D341Med (cell line): ENCODE data around the gene PDE3B.
"Not testable (repeated sequence)": the region's sequence is repeated elsewhere in the genome, so short reads cannot be mapped to it uniquely, and the experiment has no call there.

Source experiments
- DNase-seq: peaks from one replicate; pipeline ENCODE4 v3.0.0; 2012; ENCODE audit warnings: low spot score

The PDE3B gene

DNA sequence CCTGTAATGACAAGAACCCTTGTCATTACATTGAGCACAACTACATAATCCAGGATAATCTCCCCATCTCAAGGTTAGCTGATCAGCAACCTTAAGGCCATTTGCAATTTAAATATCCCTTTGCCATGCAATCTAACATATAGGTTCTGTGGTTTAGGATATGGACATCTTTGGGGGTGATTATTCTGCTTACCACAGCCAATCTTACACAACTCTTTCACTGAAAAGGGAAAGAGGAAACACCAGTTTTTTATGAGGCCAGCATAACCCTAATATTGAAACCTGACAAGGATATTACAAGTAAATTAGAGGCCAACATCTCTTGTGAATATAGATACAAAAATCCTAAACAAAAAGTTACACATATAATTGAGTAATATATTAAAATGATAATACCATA is 169.9 kb downstream of the PDE3B start:
- no peak for DNase-seq

GRCh38 chr11:14818779-14819178 is 175.2 kb downstream of the PDE3B start:
- DNase-seq: no peak

GRCh38 chr11:14819596-14819995 is 176.0 kb downstream of the PDE3B start:
- no peak for DNase-seq

DNA sequence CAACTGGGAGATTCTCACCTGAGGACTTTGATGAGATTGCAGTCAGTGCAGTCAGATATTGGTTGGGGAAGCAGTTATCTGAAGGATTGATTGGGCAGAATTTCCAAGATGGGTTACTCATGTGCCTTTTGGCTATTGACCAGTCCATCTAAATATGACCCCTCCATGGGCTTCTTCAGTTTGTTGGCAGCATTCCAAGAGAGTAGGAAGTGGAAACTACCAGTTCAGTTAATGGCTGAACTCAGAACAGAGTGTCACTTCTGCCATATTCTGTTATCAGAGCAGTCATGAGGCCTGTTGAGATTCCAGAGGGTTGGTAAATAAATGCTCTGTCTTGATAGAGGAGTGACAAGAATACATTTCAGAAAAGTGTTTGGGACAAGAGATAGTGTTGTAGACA is 177.4 kb downstream of the PDE3B start:
- no peak for DNase-seq

GRCh38 chr11:14826600-14826999 is 183.0 kb downstream of the PDE3B start:
- no peak for DNase-seq

DNA sequence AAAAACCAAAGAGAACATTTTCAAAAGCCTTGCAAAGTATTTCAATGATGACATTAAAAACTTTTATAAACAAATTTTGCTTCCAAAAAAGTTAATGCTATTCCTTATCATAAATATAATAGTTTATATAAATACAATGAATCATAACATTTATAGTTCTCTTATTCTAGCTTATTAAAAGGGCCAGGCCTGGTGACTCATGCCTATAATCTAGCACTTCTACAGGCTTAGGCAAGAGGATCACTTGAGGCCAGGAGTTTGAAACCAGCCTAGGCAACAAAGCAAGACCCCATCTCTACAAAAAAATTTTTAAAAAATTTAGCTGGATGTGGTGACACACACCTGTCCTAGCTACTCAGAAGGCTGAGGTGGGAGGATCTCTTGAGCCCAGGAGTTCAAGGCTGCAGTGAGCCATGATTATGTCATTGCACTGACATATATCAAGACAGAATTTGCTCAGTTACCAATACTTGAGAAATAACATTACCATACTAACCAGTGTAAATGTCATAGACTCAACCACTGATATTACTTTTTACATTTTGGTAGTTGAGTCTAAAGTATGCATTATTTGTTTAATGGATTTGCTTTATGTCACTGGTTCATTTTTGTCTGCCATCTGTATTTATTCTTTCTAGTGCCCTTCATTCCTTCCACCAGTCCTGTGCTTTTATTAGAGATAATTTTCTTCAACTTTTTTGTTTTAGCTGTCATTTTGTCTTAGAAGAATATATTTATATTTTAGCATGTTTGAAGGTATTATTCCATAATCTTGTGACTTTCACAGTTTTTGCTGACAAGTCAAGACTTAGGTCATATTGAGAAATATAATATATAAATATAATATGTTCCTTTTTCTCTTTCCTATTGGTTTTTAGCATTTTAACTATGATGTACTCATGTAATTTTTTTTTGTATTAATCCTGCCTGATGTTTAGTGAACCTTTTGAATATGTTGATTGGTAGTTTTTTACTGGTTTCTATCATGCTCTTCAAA is 192.2 kb downstream of the PDE3B start:
- DNase-seq: no peak

GRCh38 chr11:14842002-14842401 is 198.4 kb downstream of the PDE3B start:
- DNase-seq: no peak

DNA sequence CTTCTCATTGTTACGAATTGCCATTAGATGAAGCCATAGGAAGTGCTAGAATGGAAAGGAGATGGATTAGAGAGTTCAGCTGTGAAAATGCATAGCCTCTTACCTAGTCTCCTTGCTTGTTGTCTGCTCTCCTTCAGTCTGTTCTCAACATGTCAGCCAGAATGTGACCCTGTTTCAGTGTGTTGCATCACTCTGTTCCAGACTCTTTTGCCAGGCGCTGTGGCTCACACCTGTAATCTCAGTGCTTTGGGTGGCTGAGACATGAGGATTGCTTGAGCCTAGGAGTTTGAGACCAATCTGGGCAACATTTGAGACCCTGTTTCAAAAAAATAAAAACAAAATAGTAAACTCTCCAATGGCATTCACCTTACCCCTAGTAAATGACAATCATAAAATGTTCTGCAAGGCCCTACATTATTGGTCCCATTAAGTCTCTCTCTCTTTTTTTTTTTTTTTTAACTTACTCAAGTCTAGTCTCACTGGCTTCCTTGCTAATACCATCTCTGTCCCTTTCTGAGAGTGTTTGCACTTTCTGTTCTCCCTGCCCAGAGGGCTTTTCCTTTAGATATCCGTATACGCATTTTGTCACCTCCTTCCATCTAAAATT is 209.1 kb downstream of the PDE3B start:
- DNase-seq: no peak

GRCh38 chr11:14854057-14854456 is 210.5 kb downstream of the PDE3B start:
- DNase-seq: no peak

GRCh38 chr11:14855890-14856289 is 212.3 kb downstream of the PDE3B start:
- DNase-seq: no peak

GRCh38 chr11:14857621-14858020 is 214.0 kb downstream of the PDE3B start:
- DNase-seq: no peak

- no peak for DNase-seq
Measured at GRCh38 chr11:14858404-14858803, 214.8 kb downstream of the PDE3B start.

DNA sequence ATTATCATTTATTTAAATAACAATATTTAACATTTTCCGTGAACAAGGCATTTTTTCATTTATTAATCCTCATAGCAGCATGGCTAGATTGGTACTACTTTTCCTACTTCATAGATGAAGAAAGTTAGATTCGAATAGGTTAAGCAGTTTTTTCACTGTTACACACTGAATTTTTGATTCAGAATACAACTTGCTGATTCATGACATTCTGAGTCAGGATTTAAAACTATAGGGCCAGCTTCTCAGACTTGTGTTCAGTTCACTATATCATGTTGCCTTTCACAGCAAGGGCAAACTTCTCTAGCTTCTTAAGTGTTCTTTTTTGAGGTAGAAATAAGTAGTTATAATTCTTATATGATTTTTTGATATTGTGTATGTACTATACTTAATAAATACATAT is 216.9 kb downstream of the PDE3B start:
- DNase-seq: no peak

DNA sequence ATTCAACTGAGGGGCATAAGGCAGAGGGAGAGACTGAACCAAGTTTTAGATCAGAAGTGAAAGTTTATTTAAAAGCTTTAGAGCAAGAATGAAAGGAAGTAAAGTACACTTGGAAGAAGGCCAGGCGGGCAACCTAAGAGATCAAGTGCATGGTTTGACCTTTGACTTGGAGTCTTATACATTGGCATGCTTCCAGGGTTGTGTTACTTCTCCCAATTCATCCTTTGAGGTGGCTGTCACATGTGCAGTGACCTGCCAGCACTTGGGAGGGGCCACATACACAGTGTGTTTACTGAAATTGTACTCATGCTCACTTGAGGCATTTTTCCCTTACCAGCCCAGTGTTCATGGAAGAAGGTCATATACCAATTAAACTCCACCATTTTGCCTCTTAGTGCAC is 218.1 kb downstream of the PDE3B start:
- DNase-seq: no peak

GRCh38 chr11:14863775-14864174 is 220.2 kb downstream of the PDE3B start:
- DNase-seq: not testable (repeated sequence)

DNA sequence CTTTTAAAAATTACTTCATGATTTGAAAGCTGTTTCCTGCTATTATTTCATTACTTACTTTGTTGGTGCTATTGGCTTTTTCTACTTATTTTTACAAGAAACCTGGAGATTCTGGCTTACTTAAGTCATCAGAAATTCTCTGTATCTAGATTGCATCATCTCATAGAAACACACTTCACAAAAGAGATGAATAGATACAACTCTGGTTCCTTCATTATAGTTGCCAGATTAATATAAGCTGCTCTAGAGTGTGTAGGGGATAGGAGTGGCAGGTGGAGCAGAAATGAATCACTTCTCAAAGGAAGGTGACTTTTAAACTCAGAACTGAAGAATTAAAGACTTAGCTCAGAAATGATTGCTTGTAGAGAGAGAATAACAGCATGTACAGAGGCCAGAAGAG is 228.4 kb downstream of the PDE3B start:
- no peak for DNase-seq

- DNase-seq: no peak
Measured at GRCh38 chr11:14873632-14874031, 230.0 kb downstream of the PDE3B start.

DNA sequence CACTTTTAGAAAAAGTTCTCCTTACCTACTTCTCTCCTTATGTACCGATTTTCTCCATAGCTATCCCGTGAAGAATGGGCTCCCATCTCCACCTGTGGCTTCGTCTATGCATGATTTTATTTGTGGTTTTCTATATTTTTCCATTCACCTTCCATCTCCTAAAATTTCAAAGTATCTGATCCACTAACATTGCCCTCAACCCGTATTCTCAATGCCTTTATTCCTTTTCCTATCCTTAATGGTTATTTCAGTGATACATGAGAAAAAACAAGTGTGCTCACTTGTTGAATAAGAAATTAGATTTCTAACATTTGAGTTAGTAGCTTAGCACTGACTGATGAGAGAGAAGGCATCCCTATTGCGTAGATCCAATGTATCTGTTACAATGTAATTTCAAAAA is 231.6 kb downstream of the PDE3B start:
- no peak for DNase-seq

GRCh38 chr11:14881576-14882193 is 238.1 kb downstream of the PDE3B start:
- no peak for DNase-seq

GRCh38 chr11:14882196-14882595 is 238.6 kb downstream of the PDE3B start:
- no peak for DNase-seq

- DNase-seq: not testable (repeated sequence)
Measured at GRCh38 chr11:14883683-14884082, 240.1 kb downstream of the PDE3B start.

DNA sequence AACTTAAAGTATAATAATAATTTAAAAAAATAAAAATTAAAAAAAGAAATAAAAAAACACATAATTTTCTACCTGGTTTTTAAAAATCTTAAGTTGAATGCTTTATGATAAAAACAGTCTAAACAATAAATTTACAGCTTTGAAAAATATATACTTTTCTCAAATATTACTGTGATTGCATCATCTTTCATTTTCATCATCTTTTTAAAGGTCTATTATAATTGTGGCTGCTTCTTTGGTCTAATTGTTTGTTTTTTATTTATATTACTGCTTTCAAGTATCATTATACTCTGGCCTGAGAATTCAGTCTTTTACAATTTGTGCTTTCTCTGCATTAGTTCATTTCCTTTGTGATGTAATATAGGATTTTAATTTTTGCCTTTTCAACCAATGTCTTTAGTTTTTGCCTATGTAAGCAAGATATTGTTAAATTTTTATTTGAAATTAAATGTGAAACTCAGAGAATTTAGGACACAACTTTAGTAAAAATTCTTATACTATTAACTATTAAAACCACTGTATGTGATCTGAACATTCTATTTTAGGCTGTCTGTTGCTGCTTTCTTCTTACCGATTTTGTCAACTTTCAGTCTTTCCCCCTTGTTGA is 241.2 kb downstream of the PDE3B start:
- no peak for DNase-seq

DNA sequence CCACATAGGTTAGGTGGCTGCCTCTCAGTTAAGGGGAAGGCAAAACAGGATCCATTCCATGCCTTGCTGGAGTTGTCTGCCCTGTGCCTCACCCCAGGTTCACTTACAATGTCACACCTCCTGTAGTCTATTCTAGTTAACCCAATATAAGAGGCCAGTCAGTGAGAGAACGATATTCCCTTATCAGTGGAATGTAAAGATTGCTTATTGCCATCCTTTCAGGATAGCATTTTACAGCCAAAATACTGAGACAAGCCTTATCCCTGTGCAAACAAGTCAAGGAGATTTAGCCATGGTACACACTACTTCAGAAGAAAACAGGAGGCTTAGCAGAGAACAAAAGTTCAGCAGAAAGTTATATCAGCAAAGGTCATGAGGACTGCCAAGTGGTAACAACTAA is 242.9 kb downstream of the PDE3B start:
- no peak for DNase-seq
